Activated CD8-positive, alpha-beta T cell treated with anti-CD3 and anti-CD28 coated beads for 36 hours (primary cell): ENCODE data around the gene GSTM2. TPM values are rescaled to one million over a fixed set of nuclear protein-coding genes. Genes with fewer than 3 reads are reported as not detected.
A peak's percentile ranks its signal among the peaks of the same experiment; 100 is the strongest.
"Not testable (repeated sequence)": the region's sequence is repeated elsewhere in the genome, so short reads cannot be mapped to it uniquely, and the experiment has no call there.

Experiments
- ATAC-seq: fragments of 200-7000 bp; cut with Tn5 transposase; one replicate; pipeline ENCODE4 v1.10.0; 2021; ENCODE audit warnings: mild to moderate bottlenecking, moderate library complexity
- CTCF ChIA-PET: fragments of 350-600 bp; sonication (Branson Sonifier 250); formaldehyde crosslinking; loops from one replicate; lab custom pipeline; 2021; ENCODE audit warnings: antibody characterized with exemption; lab: Charles Lee
- POLR2A ChIA-PET: fragments of 350-600 bp; sonication (Branson Sonifier 250); formaldehyde crosslinking; loops from one replicate; lab custom pipeline; 2021; ENCODE audit warnings: antibody characterized with exemption; lab: Charles Lee
- DNase-seq: peaks from one replicate; pipeline ENCODE4 v3.0.0-alpha.2; 2020
- H3K27ac Mint-ChIP-seq: one replicate; pipeline ENCODE4 v1.8.0; 2021; ENCODE audit warnings: mild to moderate bottlenecking, mixed read lengths
- H3K27me3 Mint-ChIP-seq: one replicate; pipeline ENCODE4 v1.8.0; 2021; ENCODE audit warnings: mixed read lengths
- H3K36me3 Mint-ChIP-seq: one replicate; pipeline ENCODE4 v1.8.0; 2021; ENCODE audit warnings: low read depth, mixed read lengths
- H3K4me1 Mint-ChIP-seq: one replicate; pipeline ENCODE4 v1.8.0; 2021; ENCODE audit warnings: low read depth, mixed read lengths
- H3K4me3 Mint-ChIP-seq: one replicate; pipeline ENCODE4 v1.8.0; 2021; ENCODE audit warnings: mild to moderate bottlenecking, moderate library complexity, mixed read lengths
- H3K9me3 Mint-ChIP-seq: one replicate; pipeline ENCODE4 v1.8.0; 2021; ENCODE audit warnings: mixed read lengths
- CTCF ChIP-seq: fragments of 200-600 bp; IDR thresholded peaks from one replicate; pipeline ENCODE4 v1.8.0; 2022; ENCODE audit warnings: antibody characterized with exemption, mild to moderate bottlenecking
- intact Hi-C: fragments of 100-400 bp; cut with micrococcal nuclease; formaldehyde crosslinking; loops from one replicate; pipeline ENCODE4 v1.10.0; 2022
- total RNA-seq, 2 experiments: library from RNA; stranded (reverse); gene quantifications; one replicate each; pipeline ENCODE4 v1.2.3, GENCODE V29; 2021

GSTM2 gene
- total RNA-seq, 2 experiments from 2014 or later: 13.6 to 16.2 TPM

GRCh38 chr1:109664671-109665070, 3.2 kb upstream of the GSTM2 start:
- intact Hi-C loops: no loop called here
- POLR2A ChIA-PET: interaction anchor here (0.5 kb wide), 1 partner anchor 679 kb away, joined by 3 read pairs; no protein-coding TSS in a partner anchor
- no peak for TF ChIP-seq CTCF
- no peak for ATAC-seq
- Mint-ChIP-seq H3K4me3 (no peak overlapping the region), H3K27me3 (no peaks in the 10 kb centered on the region), H3K36me3 (no peaks in the 10 kb centered on the region), H3K4me1 (peaks cover 15% of the 10 kb centered on the region), H3K27ac (no peak overlapping the region), H3K9me3 (no peaks in the 10 kb centered on the region)
- DNase-seq: no peak
- CTCF ChIA-PET: interaction anchor here (0.9 kb wide), 1 partner anchor 25 kb away, joined by 4 read pairs; no protein-coding TSS in a partner anchor

- peaks cover 21% of the 10 kb centered on the region for H3K4me1 Mint-ChIP-seq
- H3K4me3 Mint-ChIP-seq: peak overlapping the region; percentile 72
- H3K27me3 Mint-ChIP-seq: no peaks in the 10 kb centered on the region
- DNase-seq (no peak), ATAC-seq (peak; percentile 46)
- intact Hi-C loops: no loop called here
- TF ChIP-seq CTCF: no peak
- no peaks in the 10 kb centered on the region for H3K9me3 Mint-ChIP-seq
- CTCF ChIA-PET: interaction anchor here (3.1 kb wide), 1 partner anchor 28 kb away, joined by 16 read pairs; no protein-coding TSS in a partner anchor
- H3K36me3 Mint-ChIP-seq: no peaks in the 10 kb centered on the region
- peak overlapping the region; percentile 47 for H3K27ac Mint-ChIP-seq
- POLR2A ChIA-PET: interaction anchor here (1.1 to 1.5 kb wide), 3 partner anchors 10 to 20 kb away, joined by 3 to 4 read pairs (median 3); no protein-coding TSS in a partner anchor
These were observed 392 bp downstream of the GSTM2 start for GRCh38 chr1:109668123-109668775.

GRCh38 chr1:109669246-109669948, 1.5 kb downstream of the GSTM2 start:
- no peak for TF ChIP-seq CTCF
- CTCF ChIA-PET: interaction anchor here (1.1 to 2.3 kb wide), 3 partner anchors 19 to 315 kb away, joined by 4 to 9 read pairs (median 7); partner anchors contain the start of gene AHCYL1
- Mint-ChIP-seq H3K4me3 (peak overlapping the region; percentile 37), H3K36me3 (no peaks in the 10 kb centered on the region), H3K27ac (peak overlapping the region; percentile 14), H3K4me1 (peaks cover 21% of the 10 kb centered on the region), H3K27me3 (no peaks in the 10 kb centered on the region), H3K9me3 (no peaks in the 10 kb centered on the region)
- peak; percentile 58 for DNase-seq
- intact Hi-C loops: no loop called here
- no peak for ATAC-seq
- POLR2A ChIA-PET: interaction anchor here (0.6 kb wide), 1 partner anchor 385 kb away, joined by 3 read pairs; no protein-coding TSS in a partner anchor

GRCh38 chr1:109669949-109670302, 2.1 kb downstream of the GSTM2 start:
- H3K4me3 Mint-ChIP-seq: peak overlapping the region; percentile 37
- DNase-seq, ATAC-seq, intact Hi-C loops, H3K36me3 Mint-ChIP-seq, H3K9me3 Mint-ChIP-seq, H3K27me3 Mint-ChIP-seq: not testable (repeated sequence)
- ChIA-PET CTCF (interaction anchor here (1.1 to 2.3 kb wide), 3 partner anchors 20 to 314 kb away, joined by 4 to 9 read pairs (median 7); partner anchors contain the start of gene AHCYL1), POLR2A (interaction anchor here (0.6 kb wide), 1 partner anchor 384 kb away, joined by 3 read pairs; no protein-coding TSS in a partner anchor)
- H3K27ac Mint-ChIP-seq: peak overlapping the region; percentile 14
- H3K4me1 Mint-ChIP-seq: peaks cover 21% of the 10 kb centered on the region

GRCh38 chr1:109671067-109671466, 3.2 kb downstream of the GSTM2 start:
- H3K27ac Mint-ChIP-seq: no peak overlapping the region
- DNase-seq: no peak
- H3K4me1 Mint-ChIP-seq: peaks cover 21% of the 10 kb centered on the region
- TF ChIP-seq CTCF: no peak
- no peak for ATAC-seq
- H3K4me3 Mint-ChIP-seq: no peak overlapping the region
- no peaks in the 10 kb centered on the region for H3K9me3 Mint-ChIP-seq
- intact Hi-C loops: no loop called here
- CTCF ChIA-PET: interaction anchor here (0.7 to 2.3 kb wide), 6 partner anchors 8 to 313 kb away, joined by 3 to 9 read pairs (median 5); partner anchors contain the start of gene AHCYL1
- H3K36me3 Mint-ChIP-seq: no peaks in the 10 kb centered on the region
- POLR2A ChIA-PET: interaction anchor here (0.5 to 1.1 kb wide), 2 partner anchors 17 to 38 kb away, joined by 3 read pairs; partner anchors contain the start of gene GSTM1
- no peaks in the 10 kb centered on the region for H3K27me3 Mint-ChIP-seq

GRCh38 chr1:109673861-109674260, 6.0 kb downstream of the GSTM2 start:
- POLR2A ChIA-PET, DNase-seq, H3K36me3 Mint-ChIP-seq, H3K27ac Mint-ChIP-seq, CTCF ChIA-PET, H3K4me3 Mint-ChIP-seq, intact Hi-C loops, H3K27me3 Mint-ChIP-seq, H3K9me3 Mint-ChIP-seq, ATAC-seq: not testable (repeated sequence)
- peaks cover 12% of the 10 kb centered on the region for H3K4me1 Mint-ChIP-seq

- H3K4me3 Mint-ChIP-seq, H3K4me1 Mint-ChIP-seq, DNase-seq, ATAC-seq, H3K27me3 Mint-ChIP-seq, H3K36me3 Mint-ChIP-seq, H3K9me3 Mint-ChIP-seq, intact Hi-C loops, H3K27ac Mint-ChIP-seq, POLR2A ChIA-PET: not testable (repeated sequence)
- CTCF ChIA-PET: interaction anchor here (1.5 kb wide), 1 partner anchor 37 kb away, joined by 3 read pairs; no protein-coding TSS in a partner anchor
These were observed 9.0 kb downstream of the GSTM2 start for GRCh38 chr1:109676683-109677381.
